PC-9 (cell line): ENCODE measurements around the gene BZW2. TPM values are rescaled to one million over a fixed set of nuclear protein-coding genes. Genes with fewer than 3 reads are reported as not detected.
A peak's percentile ranks its signal among the peaks of the same experiment; 100 is the strongest.

Source experiments
- BruUV-seq: library from RNA; stranded (reverse); fragments of 400-500 nt; replicated peaks from 2 replicates; lab custom pipeline; 2021; lab: Mats Ljungman, UMichigan
- CTCF ChIA-PET: fragments of 300-600 bp; sonication (Branson Sonifier 250); formaldehyde crosslinking; loops from one replicate; lab custom pipeline; 2022; ENCODE audit warnings: antibody characterized with exemption; lab: Charles Lee
- POLR2A ChIA-PET: fragments of 300-600 bp; sonication (Branson Sonifier 250); formaldehyde crosslinking; loops from one replicate; lab custom pipeline; 2022; ENCODE audit warnings: antibody characterized with exemption; ENCODE audit not compliant: unreplicated experiment; lab: Charles Lee
- DNase-seq, 2 experiments: peaks; one replicate each; pipeline versions ENCODE4 v3.0.0 to v3.0.0-alpha.2; 2015 to 2022; ENCODE audit warnings: mixed read lengths in 1 of 2
- H2AFZ ChIP-seq: fragments of 200-600 bp; sonication (generic); 2 replicates; pipeline ENCODE4 v1.8.1; 2017; ENCODE audit warnings: antibody characterized with exemption
- H3F3A ChIP-seq: fragments of 200-600 bp; sonication (generic); 2 replicates; pipeline ENCODE4 v1.8.1; 2017; ENCODE audit warnings: antibody characterized with exemption, mild to moderate bottlenecking, low read depth; ENCODE audit not compliant: insufficient read depth
- H3K27ac ChIP-seq: fragments of 200-600 bp; sonication (generic); 2 replicates; pipeline ENCODE4 v1.6.1; 2016; ENCODE audit warnings: mixed run types
- H3K27me3 ChIP-seq: fragments of 200-600 bp; sonication (generic); 2 replicates; pipeline ENCODE4 v1.6.1; 2016; ENCODE audit warnings: low read depth, mixed run types; ENCODE audit not compliant: insufficient read depth
- H3K36me3 ChIP-seq: fragments of 200-600 bp; sonication (generic); 2 replicates; pipeline ENCODE4 v1.6.1; 2016; ENCODE audit warnings: low read depth, mixed run types
- H3K4me1 ChIP-seq: fragments of 200-600 bp; sonication (generic); replicated peaks from 2 replicates; pipeline ENCODE4 v1.6.1; 2016; ENCODE audit warnings: mixed run types; ENCODE audit not compliant: insufficient read depth
- H3K4me2 ChIP-seq: fragments of 200-600 bp; sonication (generic); 2 replicates; pipeline ENCODE4 v1.6.1; 2017; ENCODE audit warnings: mixed run types
- H3K4me3 ChIP-seq: fragments of 200-600 bp; sonication (generic); 2 replicates; pipeline ENCODE4 v1.6.1; 2016; ENCODE audit warnings: mixed run types
- H3K79me2 ChIP-seq: fragments of 200-600 bp; sonication (generic); 2 replicates; pipeline ENCODE4 v1.6.1; 2017; ENCODE audit warnings: low read depth, mixed run types
- H3K9me2 ChIP-seq: fragments of 200-600 bp; sonication (generic); 2 replicates; pipeline ENCODE4 v1.8.1; 2017; ENCODE audit warnings: mild to moderate bottlenecking; ENCODE audit not compliant: insufficient read depth
- H3K9me3 ChIP-seq: fragments of 200-600 bp; sonication (generic); 2 replicates; pipeline ENCODE4 v1.8.1; 2016; ENCODE audit warnings: low read depth; ENCODE audit not compliant: insufficient read depth
- H4K20me1 ChIP-seq: fragments of 200-600 bp; sonication (generic); 2 replicates; pipeline ENCODE4 v1.8.1; 2017; ENCODE audit not compliant: insufficient read depth
- CTCF ChIP-seq: fragments of 200-600 bp; sonication (generic); conservative IDR thresholded peaks from 2 replicates; pipeline ENCODE4 v1.6.1; 2017; ENCODE audit warnings: mixed run types, antibody characterized with exemption, mild to moderate bottlenecking, moderate library complexity
- EZH2 ChIP-seq: fragments of 200-600 bp; sonication (generic); IDR thresholded peaks from 2 replicates; pipeline ENCODE4 v1.8.0; 2017; ENCODE audit warnings: antibody characterized with exemption, low read depth
- intact Hi-C: fragments of 100-400 bp; cut with micrococcal nuclease; formaldehyde crosslinking; loops from one replicate; pipeline ENCODE4 v1.10.0; 2022; ENCODE audit not compliant: unreplicated experiment
- total RNA-seq: library from RNA; stranded (reverse); gene quantifications from 2 replicates; pipeline ENCODE4 v1.2.3, GENCODE V29; 2021

BZW2 gene
- total RNA-seq, 1 experiment from 2014 or later = 93.7 TPM

DNA sequence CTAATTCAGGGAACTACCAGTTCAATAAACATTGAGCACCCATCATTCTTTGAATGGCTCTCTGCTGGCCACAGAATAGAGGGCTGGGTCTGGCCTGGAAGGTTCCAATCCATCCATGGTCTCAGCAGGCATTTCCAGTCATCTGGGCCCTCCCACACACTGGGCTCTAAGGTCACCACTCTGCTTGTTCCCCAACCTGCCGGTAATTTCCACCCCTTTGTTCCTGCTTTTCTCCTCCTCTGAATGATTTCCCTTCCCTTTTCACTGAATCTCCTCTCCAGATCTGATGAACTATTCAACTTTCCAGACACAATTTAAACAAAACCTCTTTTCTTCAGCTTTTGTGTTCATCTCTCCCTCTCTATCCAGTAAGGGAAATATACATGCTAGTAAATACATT is 2.6 kb downstream of the BZW2 start:
- H2AFZ ChIP-seq = no peak overlapping the region
- no peaks in the 10 kb centered on the region; the same call in 1 of the 2 replicates for H3K9me3 ChIP-seq
- H3K4me3 ChIP-seq = peak overlapping the region; percentile 77; the same call in 1 of the 2 replicates
- peak overlapping the region; percentile 85 for H3K4me2 ChIP-seq
- H3K79me2 ChIP-seq = peaks cover 85% of the 10 kb centered on the region
- H3K9me2 ChIP-seq = no peaks in the 10 kb centered on the region
- CTCF ChIA-PET = no interaction called here
- no TSS peak for BruUV-seq
- intact Hi-C loops = loop anchor here (5.0 kb wide), 7 partner anchors 39 to 649 kb away; partner anchors contain the start of genes AGR2, AHR, CRPPA and TSPAN13
- H4K20me1 ChIP-seq = peaks cover 27% of the 10 kb centered on the region
- H3K36me3 ChIP-seq = peaks cover 47% of the 10 kb centered on the region
- H3K27me3 ChIP-seq = no peaks in the 10 kb centered on the region
- H3F3A ChIP-seq = peaks cover 20% of the 10 kb centered on the region; the same call in 1 of the 2 replicates
- no peak overlapping the region for H3K27ac ChIP-seq
- POLR2A ChIA-PET = interaction anchor here (0.6 kb wide), 1 partner anchor 910 kb away, joined by 4 read pairs; no protein-coding TSS in a partner anchor
- no peak for DNase-seq
- H3K4me1 ChIP-seq = peaks cover 66% of the 10 kb centered on the region
- TF ChIP-seq EZH2 (no peak), CTCF (no peak)

DNA sequence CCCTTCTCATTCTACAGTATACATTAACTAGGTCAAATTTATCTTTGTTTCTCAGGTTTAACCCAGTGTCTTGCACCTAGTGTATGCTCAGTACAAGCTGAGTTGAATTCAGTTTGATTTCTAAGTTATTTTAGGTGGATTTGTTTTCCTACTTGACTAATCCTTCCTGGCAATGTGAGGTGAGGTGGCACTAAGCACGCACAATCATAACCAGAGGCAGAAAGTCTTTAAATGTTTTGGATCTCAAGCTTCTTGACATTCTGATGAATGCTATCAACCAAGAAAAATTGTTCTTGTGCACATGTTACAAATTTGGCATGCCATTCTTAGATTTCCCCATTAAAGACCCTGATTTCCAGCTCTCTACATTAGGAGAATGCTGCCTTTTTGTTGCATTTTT is 3.2 kb downstream of the BZW2 start:
- no peaks in the 10 kb centered on the region; the same call in 1 of the 2 replicates for H3K9me3 ChIP-seq
- peak overlapping the region; percentile 85 for H3K4me2 ChIP-seq
- H3K27me3 ChIP-seq = no peaks in the 10 kb centered on the region
- TF ChIP-seq CTCF (no peak), EZH2 (no peak)
- H3K27ac ChIP-seq = no peak overlapping the region
- no peak overlapping the region for H2AFZ ChIP-seq
- ChIA-PET CTCF (no interaction called here), POLR2A (interaction anchor here (0.6 kb wide), 1 partner anchor 909 kb away, joined by 4 read pairs; no protein-coding TSS in a partner anchor)
- no peaks in the 10 kb centered on the region for H3K9me2 ChIP-seq
- H3F3A ChIP-seq = peaks cover 22% of the 10 kb centered on the region; the same call in 1 of the 2 replicates
- peaks cover 85% of the 10 kb centered on the region for H3K79me2 ChIP-seq
- BruUV-seq = no TSS peak
- DNase-seq = no peak
- peak overlapping the region; percentile 12; the same call in 1 of the 2 replicates for H3K4me3 ChIP-seq
- H3K36me3 ChIP-seq = peaks cover 48% of the 10 kb centered on the region
- H3K4me1 ChIP-seq = peaks cover 62% of the 10 kb centered on the region
- H4K20me1 ChIP-seq = peaks cover 28% of the 10 kb centered on the region
- intact Hi-C loops = loop anchor here (5.0 kb wide), 7 partner anchors 38 to 648 kb away; partner anchors contain the start of genes AGR2, AHR, CRPPA and TSPAN13

GRCh38 chr7:16650266-16650665 is 4.3 kb downstream of the BZW2 start:
- Histone ChIP-seq H3K9me3 (no peaks in the 10 kb centered on the region; the same call in 1 of the 2 replicates), H3F3A (peaks cover 14% of the 10 kb centered on the region; the same call in 1 of the 2 replicates), H3K4me2 (peak overlapping the region; percentile 16), H3K79me2 (peaks cover 91% of the 10 kb centered on the region), H3K27me3 (no peaks in the 10 kb centered on the region), H2AFZ (no peak overlapping the region), H3K4me1 (peaks cover 59% of the 10 kb centered on the region), H3K36me3 (peaks cover 52% of the 10 kb centered on the region), H3K27ac (no peak overlapping the region), H4K20me1 (peaks cover 28% of the 10 kb centered on the region), H3K4me3 (no peak overlapping the region; the same call in 1 of the 2 replicates), H3K9me2 (no peaks in the 10 kb centered on the region)
- ChIA-PET POLR2A (no interaction called here), CTCF (no interaction called here)
- no peak for TF ChIP-seq CTCF
- no peak for TF ChIP-seq EZH2
- no TSS peak for BruUV-seq
- no peak for DNase-seq
- intact Hi-C loops = loop anchor here (1.0 kb wide), 1 partner anchor 8 kb away; no protein-coding TSS in a partner anchor
